GM23338 (cell line): Measurements from ENCODE around the gene RET. TPM values are rescaled to one million over a fixed set of nuclear protein-coding genes. Genes with fewer than 3 reads are reported as not detected.

Experiments
- ATAC-seq: fragments of 200-7000 bp; cut with Tn5 transposase; 3 replicates; pipeline ENCODE4 v1.9.1; 2020
- DNase-seq: peaks from one replicate; pipeline ENCODE4 v3.0.0-alpha.2; 2015; ENCODE audit warnings: low spot score
- H2AFZ ChIP-seq: fragments of 200-600 bp; sonication (generic); 2 replicates; pipeline ENCODE4 v1.8.0; 2016; ENCODE audit warnings: antibody characterized with exemption, mild to moderate bottlenecking, moderate library complexity
- H3F3A ChIP-seq: fragments of 200-600 bp; sonication (generic); replicated peaks from 2 replicates; pipeline ENCODE4 v1.8.0; 2017; ENCODE audit warnings: antibody characterized with exemption, mixed run types, low read depth
- H3K27ac ChIP-seq: fragments of 200-600 bp; sonication (generic); 2 replicates; pipeline ENCODE4 v1.6.1; 2016; ENCODE audit warnings: low read depth
- H3K27me3 ChIP-seq: fragments of 200-600 bp; sonication (generic); 2 replicates; pipeline ENCODE4 v1.8.0; 2016; ENCODE audit warnings: mild to moderate bottlenecking, mixed run types, moderate library complexity; ENCODE audit not compliant: insufficient read depth
- H3K36me3 ChIP-seq: fragments of 200-600 bp; sonication (generic); 2 replicates; pipeline ENCODE4 v1.8.0; 2016; ENCODE audit warnings: mild to moderate bottlenecking; ENCODE audit not compliant: insufficient read depth
- H3K4me1 ChIP-seq: fragments of 200-600 bp; sonication (generic); 2 replicates; pipeline ENCODE4 v1.8.0; 2016; ENCODE audit warnings: mild to moderate bottlenecking, moderate library complexity; ENCODE audit not compliant: insufficient read depth
- H3K4me2 ChIP-seq: fragments of 200-600 bp; sonication (generic); 2 replicates; pipeline ENCODE4 v1.7.1; 2017; ENCODE audit warnings: mixed run types
- H3K4me3 ChIP-seq: fragments of 200-600 bp; sonication (generic); 2 replicates; pipeline ENCODE4 v1.6.1; 2016; ENCODE audit warnings: mixed run types
- H3K79me2 ChIP-seq: fragments of 200-600 bp; sonication (generic); replicated peaks from 2 replicates; pipeline ENCODE4 v1.8.0; 2017; ENCODE audit warnings: mild to moderate bottlenecking; ENCODE audit not compliant: insufficient read depth
- H3K9me2 ChIP-seq: fragments of 200-600 bp; sonication (generic); 2 replicates; pipeline ENCODE4 v1.8.0; 2017; ENCODE audit not compliant: insufficient read depth
- H4K20me1 ChIP-seq: fragments of 200-600 bp; sonication (generic); replicated peaks from 2 replicates; pipeline ENCODE4 v1.8.0; 2017; ENCODE audit warnings: mild to moderate bottlenecking; ENCODE audit not compliant: insufficient read depth
- H3K27ac Mint-ChIP-seq: 2 replicates; pipeline ENCODE4 v1.8.0; 2020; ENCODE audit warnings: inconsistent platforms, mild to moderate bottlenecking, moderate library complexity, mixed read lengths
- H3K27me3 Mint-ChIP-seq: 3 replicates; pipeline ENCODE4 v1.8.0; 2022; ENCODE audit warnings: low read depth, mild to moderate bottlenecking, moderate library complexity, mixed read lengths, inconsistent platforms; ENCODE audit not compliant: insufficient read depth, poor library complexity
- H3K36me3 Mint-ChIP-seq: 3 replicates; pipeline ENCODE4 v1.8.0; 2021; ENCODE audit warnings: low read depth, mild to moderate bottlenecking, inconsistent platforms, moderate library complexity, mixed read lengths
- H3K4me1 Mint-ChIP-seq: 3 replicates; pipeline ENCODE4 v1.8.0; 2020; ENCODE audit warnings: mild to moderate bottlenecking, inconsistent platforms, mixed read lengths
- H3K4me3 Mint-ChIP-seq: 3 replicates; pipeline ENCODE4 v1.8.0; 2021; ENCODE audit warnings: moderate library complexity, mild to moderate bottlenecking, inconsistent platforms, mixed read lengths
- H3K9me3 Mint-ChIP-seq: 3 replicates; pipeline ENCODE4 v1.8.0; 2020; ENCODE audit warnings: moderate library complexity, mild to moderate bottlenecking, inconsistent platforms, mixed read lengths
- CREB1 ChIP-seq: fragments of 250-450 bp; sonication (Bioruptor Pico); IDR thresholded peaks from 2 replicates; pipeline ENCODE4 v1.5.0; 2020; ENCODE audit warnings: low read depth, mild to moderate bottlenecking, moderate library complexity
- CTCF ChIP-seq, 2 experiments: fragments of 200-600 bp in 1 of 2; sonication (generic) in 1 of 2; conservative IDR thresholded peaks; 2 replicates each; pipeline versions ENCODE4 v1.5.1 to v1.6.1; 2016 to 2017; ENCODE audit warnings: antibody characterized with exemption in 2 of 2, low read depth in 2 of 2, mild to moderate bottlenecking in 2 of 2, moderate library complexity in 1 of 2
- EZH2 ChIP-seq: fragments of 200-600 bp; sonication (generic); IDR thresholded peaks from one replicate; pipeline ENCODE4 v1.8.0; 2017; ENCODE audit warnings: antibody characterized with exemption, mild to moderate bottlenecking, low read depth; ENCODE audit not compliant: unreplicated experiment
- EZH2phosphoT487 ChIP-seq: fragments of 200-600 bp; sonication (generic); IDR thresholded peaks from one replicate; pipeline ENCODE4 v1.8.1; 2018; ENCODE audit warnings: antibody characterized with exemption; ENCODE audit not compliant: unreplicated experiment
- JUNB ChIP-seq: IDR thresholded peaks from one replicate; pipeline ENCODE4 v1.6.1; 2016; ENCODE audit warnings: antibody characterized with exemption; ENCODE audit not compliant: unreplicated experiment
- NANOG ChIP-seq: IDR thresholded peaks from 2 replicates; pipeline ENCODE4 v1.6.1; 2016; ENCODE audit warnings: antibody characterized with exemption, borderline replicate concordance
- POLR2AphosphoS5 ChIP-seq: IDR thresholded peaks from 2 replicates; pipeline ENCODE4 v1.6.1; 2016; ENCODE audit warnings: antibody characterized with exemption, low read depth
- STAT1 ChIP-seq: IDR thresholded peaks from one replicate; pipeline ENCODE4 v1.6.1; 2016; ENCODE audit warnings: antibody characterized with exemption; ENCODE audit not compliant: unreplicated experiment
- ZNF114 ChIP-seq: fragments of 250-450 bp; sonication (Bioruptor Pico); IDR thresholded peaks from 2 replicates; pipeline ENCODE4 v1.5.0; 2020; ENCODE audit warnings: mild to moderate bottlenecking, moderate library complexity
- ZNF331 ChIP-seq: fragments of 250-450 bp; sonication (Bioruptor Pico); IDR thresholded peaks from 2 replicates; pipeline ENCODE4 v1.5.0; 2020; ENCODE audit warnings: low read depth, mild to moderate bottlenecking, moderate library complexity
- ZNF462 ChIP-seq: fragments of 250-450 bp; sonication (Bioruptor Pico); IDR thresholded peaks from 2 replicates; pipeline ENCODE4 v1.5.0; 2020; ENCODE audit warnings: mild to moderate bottlenecking, moderate library complexity
- polyA plus RNA-seq: library from polyadenylated mRNA; unstranded; fragments of >200 nt; fragmentation: Nextera tagmentation; extraction: Ambion mirVana; gene quantifications from 2 replicates; pipeline ENCODE4 v1.2.1, GENCODE V29; 2016
- total RNA-seq: library from RNA; depleted of rRNA; stranded (reverse); fragments of >200 nt; shearing (Covaris generic); gene quantifications from 2 replicates; pipeline ENCODE4 v1.2.3, GENCODE V29; 2014

RET gene
- total and polyA plus RNA-seq, 2 experiments from 2014 or later = 5.5 to 9.8 TPM

GRCh38 chr10:43037942-43038782 lies 38.7 kb upstream of the RET start:
- no peak overlapping the region for H3K27ac Mint-ChIP-seq
- peaks cover 4% of the 10 kb centered on the region; the same call in 1 of the 3 replicates for H3K9me3 Mint-ChIP-seq
- ATAC-seq (no peak), DNase-seq (no peak)
- H3K27me3 Mint-ChIP-seq = peaks cover 10% of the 10 kb centered on the region
- no peak overlapping the region for H3K4me2 ChIP-seq
- no peak overlapping the region for H3K4me3 ChIP-seq
- H3K4me3 Mint-ChIP-seq = no peak overlapping the region; the same call in 2 of the 3 replicates
- H3F3A ChIP-seq = no peaks in the 10 kb centered on the region
- no peak for TF ChIP-seq ZNF462
- no peak for TF ChIP-seq ZNF114 (CRISPR knock-in tag)
- no peak for TF ChIP-seq CREB1
- no peak for TF ChIP-seq CTCF (conservative IDR thresholded peaks at IDR 0.05; ENCODE audit: low read depth in 2 of 2)
- TF ChIP-seq NANOG = no peak
- TF ChIP-seq POLR2AphosphoS5 = no peak
- no peak for TF ChIP-seq ZNF331
- no peak for TF ChIP-seq EZH2phosphoT487
- no peak for TF ChIP-seq EZH2
- no peak for TF ChIP-seq STAT1
- TF ChIP-seq JUNB = no peak
- H3K27me3 ChIP-seq = no peaks in the 10 kb centered on the region
- H3K4me1 ChIP-seq = no peaks in the 10 kb centered on the region
- H3K36me3 ChIP-seq = no peaks in the 10 kb centered on the region
- no peaks in the 10 kb centered on the region for H4K20me1 ChIP-seq
- no peak overlapping the region for H2AFZ ChIP-seq
- H3K4me1 Mint-ChIP-seq = peaks cover 5% of the 10 kb centered on the region
- H3K9me2 ChIP-seq = no peaks in the 10 kb centered on the region
- no peaks in the 10 kb centered on the region for H3K79me2 ChIP-seq
- no peaks in the 10 kb centered on the region; the same call in 2 of the 3 replicates for H3K36me3 Mint-ChIP-seq
- H3K27ac ChIP-seq = no peak overlapping the region
